ENCODE measurements around the gene PFAS. TPM values are rescaled to one million over a fixed set of nuclear protein-coding genes. Genes with fewer than 3 reads are reported as not detected.

PFAS gene
- polyA plus RNA-seq, 3 donors, result 35.3 to 43.0 (median 38.9) TPM

DNA sequence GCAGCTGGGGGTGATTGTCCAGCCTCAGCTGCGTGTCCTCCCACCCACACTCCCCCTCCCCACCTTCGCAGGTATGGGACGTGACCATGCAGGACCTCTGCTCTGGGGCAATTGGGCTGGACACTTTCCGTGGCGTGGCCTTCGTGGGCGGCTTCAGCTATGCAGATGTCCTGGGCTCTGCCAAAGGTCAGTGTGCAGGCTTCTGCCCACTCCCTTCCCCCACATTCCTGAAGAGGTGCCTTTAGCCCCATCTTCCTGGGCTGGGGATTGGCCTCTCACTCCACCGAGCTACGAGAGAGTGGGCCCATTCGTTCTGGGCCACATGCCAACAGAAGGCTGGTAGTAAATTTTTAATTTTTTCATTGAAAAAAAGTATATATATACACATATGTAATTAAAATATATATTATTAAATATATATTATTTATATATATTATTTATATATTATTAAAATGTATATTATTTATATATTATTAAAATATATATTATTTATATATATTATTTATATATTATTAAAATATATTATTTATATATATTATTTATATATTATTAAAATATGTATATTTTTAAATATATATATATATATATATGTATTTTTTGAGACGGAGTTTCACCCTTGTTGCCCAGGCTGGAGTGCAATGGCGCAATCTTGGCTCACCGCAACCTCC is 18.5 kb downstream of the PFAS start:
- DNase-seq (ENCODE audit: low read depth in 3 of 3, low spot score in 2 of 3), result no peak

DNA sequence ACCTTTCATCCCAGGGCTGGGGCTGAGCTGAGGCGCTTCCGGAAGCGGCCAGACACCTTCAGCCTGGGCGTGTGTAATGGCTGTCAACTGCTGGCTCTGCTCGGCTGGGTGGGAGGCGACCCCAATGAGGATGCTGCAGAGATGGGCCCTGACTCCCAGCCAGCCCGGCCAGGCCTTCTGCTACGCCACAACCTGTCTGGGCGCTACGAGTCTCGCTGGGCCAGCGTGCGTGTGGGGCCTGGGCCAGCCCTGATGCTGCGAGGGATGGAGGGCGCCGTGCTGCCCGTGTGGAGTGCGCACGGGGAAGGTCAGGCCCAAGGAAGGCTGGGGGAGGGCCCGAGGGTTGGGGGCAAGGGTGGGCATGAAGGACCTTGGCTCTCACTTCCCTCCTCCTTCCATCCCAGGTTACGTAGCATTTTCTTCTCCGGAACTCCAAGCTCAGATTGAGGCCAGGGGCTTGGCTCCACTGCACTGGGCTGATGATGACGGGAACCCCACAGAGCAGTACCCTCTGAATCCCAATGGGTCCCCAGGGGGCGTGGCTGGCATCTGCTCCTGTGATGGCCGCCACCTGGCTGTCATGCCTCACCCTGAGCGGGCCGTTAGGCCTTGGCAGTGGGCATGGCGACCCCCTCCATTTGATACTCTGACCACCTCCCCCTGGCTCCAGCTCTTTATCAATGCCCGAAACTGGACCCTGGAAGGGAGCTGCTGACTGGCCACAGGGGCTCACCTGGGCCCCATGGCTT is 19.6 kb downstream of the PFAS start:
- DNase-seq (ENCODE audit: low read depth in 3 of 3, low spot score in 2 of 3), result no peak

DNA sequence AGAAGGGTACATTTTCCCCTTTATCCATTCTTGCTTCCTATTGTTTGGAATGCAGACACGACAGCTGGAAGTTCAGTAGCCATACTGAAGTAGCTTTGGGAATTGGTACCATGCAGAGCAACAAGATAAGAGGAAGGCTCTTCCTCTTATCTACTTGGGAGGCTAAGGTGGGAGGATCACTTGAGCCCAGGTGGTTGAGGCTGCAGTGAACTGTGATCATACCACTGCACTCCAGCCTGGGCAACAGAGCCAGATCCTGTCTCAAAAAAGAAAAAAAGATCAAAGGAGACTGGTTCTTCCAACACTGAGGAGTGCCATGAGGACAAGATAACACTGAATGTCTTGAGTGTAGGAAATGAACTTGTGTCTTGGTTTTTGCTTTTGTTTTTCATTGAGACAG is 23.3 kb downstream of the PFAS start:
- no peak for DNase-seq (ENCODE audit: low read depth in 3 of 3, low spot score in 2 of 3)

DNA sequence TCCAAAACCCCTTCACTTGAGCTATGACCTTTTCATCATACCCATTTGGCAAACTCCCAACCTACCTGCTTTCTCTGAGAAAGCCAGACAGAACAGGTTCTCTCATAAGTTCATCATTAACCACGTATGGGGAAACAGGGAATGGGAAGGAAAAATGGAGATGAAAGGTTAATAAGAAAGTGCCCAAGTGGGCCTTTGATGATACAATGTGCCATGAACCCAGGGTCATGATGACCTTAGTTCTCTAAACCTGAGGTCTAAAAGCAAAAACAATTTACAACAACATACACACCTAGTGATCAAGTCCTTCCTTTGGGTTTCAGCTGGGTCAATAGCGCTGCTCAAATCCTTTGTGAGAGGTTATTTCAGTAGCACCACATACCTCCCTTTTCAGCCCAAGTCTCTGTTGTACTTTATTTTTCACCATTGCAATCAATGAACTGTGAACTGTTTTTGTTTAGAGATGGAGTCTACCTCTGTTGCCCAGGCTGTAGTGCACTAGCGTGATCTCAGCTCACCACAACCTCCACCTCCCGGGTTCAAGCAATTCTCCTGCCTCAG is 24.9 kb downstream of the PFAS start:
- no peak for DNase-seq (ENCODE audit: low read depth in 3 of 3, low spot score in 2 of 3)

DNA sequence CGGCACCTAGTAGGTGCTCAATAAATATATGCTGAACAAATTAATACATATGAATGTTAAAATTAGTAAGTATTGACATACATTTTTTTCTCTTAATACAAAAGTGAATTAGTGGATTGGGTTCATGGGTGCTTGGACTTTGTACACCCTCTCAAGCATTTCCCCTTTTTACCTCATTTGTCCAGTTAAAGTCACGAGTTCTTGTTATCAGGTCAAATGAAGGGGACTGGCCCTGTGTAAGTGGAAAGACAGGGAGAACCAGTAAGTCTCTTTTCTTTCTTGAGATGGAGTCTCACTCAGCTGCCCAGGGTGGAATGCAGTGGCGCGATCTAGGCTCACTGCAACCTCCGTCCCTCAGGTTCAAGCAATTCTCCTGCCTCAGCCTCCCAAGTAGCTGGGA is 25.7 kb downstream of the PFAS start:
- no peak for DNase-seq (ENCODE audit: low read depth in 3 of 3, low spot score in 2 of 3)

DNA sequence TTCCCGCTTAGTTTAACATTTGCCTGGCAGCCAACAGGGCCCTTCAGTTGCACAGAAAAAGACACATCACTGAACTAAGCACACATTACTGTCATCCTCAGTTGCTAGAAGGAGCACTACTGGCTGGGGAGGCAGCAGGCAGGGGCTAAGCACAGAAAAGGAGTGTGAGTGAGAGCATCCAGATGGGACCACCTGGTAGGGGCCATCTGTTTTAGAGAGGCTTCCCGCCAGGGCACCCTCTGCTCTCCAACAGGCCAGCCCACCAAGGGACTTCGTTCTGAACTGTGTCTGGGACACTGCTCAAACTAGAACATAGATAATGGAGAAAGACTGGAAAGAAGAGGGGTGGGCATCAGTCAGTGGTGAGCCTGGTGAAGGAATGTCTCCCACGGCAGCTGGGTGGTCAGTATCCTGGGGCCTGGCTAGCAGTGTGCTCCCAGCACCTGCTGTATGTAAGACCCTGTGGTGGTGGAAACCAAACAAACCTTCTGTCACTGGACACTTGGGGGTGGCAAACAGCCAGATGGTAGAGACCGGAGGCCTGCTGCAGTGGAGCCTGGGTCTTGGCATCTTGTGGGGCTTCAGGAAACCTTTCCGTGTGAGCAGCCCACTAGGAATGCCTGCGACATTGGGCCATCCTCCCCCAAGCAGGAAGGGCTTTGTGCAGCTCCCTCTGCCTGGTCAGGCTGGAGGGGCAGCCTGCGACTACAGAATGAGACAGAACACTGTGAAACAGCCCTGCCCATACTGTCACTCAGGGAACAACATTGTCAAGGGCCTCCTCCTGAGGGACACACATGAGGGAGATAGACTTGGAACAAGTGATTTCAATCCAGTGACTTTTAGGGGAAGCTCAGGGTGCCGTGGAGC is 26.6 kb downstream of the PFAS start:
- no peak for DNase-seq (ENCODE audit: low read depth in 3 of 3, low spot score in 2 of 3)

DNA sequence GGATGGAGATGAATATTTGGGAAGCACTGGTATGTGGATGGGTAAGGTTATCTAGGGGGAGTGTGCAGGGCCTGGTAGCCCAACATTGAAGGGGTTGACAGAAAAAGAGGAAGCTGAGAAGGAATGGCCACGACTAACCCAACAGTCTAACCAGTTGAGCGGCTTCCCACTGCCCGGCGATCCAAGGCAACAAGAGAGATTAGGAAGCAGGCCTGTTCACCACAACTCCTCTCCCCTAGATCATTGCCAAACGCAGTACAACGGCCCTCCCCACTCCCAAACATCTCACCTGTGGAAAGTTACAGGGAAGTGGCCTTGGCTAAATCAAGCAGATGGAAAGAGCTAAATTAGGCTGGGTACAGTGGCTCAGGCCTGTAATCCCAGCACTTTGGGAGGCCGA is 28.2 kb downstream of the PFAS start:
- no peak for DNase-seq (ENCODE audit: low read depth in 3 of 3, low spot score in 2 of 3)

DNA sequence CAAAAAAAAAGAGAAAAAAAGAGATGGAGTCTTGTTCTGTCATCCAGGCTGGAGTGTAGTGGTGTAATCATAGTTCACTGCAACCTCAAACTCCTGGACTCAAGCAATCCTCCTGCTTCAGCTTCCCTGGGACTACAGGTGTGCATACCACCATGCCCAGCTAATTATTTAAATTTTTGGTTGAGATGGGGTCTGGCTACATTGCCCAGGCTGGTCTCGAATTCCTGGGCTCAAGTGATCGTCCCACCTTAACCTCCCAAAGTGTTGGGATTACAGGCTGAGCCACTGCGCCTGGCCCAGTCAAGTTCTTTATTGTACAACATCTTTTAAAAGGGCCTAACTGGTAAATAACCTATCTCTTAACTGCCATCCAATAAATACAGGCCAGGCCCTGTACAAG is 33.3 kb downstream of the PFAS start:
- no peak for DNase-seq (ENCODE audit: low read depth in 3 of 3, low spot score in 2 of 3)

DNA sequence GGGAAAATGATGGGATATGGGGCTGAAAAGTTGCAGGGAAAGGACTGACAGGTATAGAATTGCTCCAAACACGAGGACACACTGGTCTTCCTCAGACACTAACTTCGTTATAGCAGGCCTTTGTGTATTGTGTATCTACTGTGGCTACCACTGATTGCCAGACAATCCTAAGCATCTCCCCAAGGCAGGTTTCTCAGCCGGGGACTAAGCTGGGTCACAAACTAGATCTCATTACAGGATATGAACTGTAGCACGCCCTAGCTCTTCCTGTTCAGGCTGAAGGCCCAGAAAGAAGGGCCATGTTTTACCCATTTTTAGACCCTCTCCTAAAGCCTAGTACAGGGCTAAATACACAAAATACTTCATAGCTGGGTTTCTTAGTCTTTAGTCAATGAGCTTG is 34.3 kb downstream of the PFAS start:
- DNase-seq (ENCODE audit: low read depth in 3 of 3, low spot score in 2 of 3), result no peak

DNA sequence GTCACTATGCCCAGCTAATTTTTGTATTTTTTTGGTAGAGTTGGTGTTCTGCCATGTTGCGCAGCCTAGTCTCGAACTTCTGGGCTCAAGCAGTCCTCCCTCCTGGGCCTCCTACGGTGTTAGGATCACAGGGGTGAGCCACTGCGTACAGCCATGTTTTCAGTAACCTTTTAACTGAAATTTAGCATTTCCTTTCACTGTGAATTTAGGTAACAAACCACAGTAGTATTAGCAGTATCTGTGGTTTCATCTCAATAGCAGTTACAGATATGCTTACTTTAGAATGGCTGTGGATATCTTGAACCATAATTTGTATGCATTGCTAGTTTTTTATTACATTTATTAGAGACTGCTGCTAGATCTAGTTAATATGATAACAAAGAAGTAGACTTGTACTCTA is 35.0 kb downstream of the PFAS start:
- DNase-seq (ENCODE audit: low read depth in 3 of 3, low spot score in 2 of 3), result no peak

DNA sequence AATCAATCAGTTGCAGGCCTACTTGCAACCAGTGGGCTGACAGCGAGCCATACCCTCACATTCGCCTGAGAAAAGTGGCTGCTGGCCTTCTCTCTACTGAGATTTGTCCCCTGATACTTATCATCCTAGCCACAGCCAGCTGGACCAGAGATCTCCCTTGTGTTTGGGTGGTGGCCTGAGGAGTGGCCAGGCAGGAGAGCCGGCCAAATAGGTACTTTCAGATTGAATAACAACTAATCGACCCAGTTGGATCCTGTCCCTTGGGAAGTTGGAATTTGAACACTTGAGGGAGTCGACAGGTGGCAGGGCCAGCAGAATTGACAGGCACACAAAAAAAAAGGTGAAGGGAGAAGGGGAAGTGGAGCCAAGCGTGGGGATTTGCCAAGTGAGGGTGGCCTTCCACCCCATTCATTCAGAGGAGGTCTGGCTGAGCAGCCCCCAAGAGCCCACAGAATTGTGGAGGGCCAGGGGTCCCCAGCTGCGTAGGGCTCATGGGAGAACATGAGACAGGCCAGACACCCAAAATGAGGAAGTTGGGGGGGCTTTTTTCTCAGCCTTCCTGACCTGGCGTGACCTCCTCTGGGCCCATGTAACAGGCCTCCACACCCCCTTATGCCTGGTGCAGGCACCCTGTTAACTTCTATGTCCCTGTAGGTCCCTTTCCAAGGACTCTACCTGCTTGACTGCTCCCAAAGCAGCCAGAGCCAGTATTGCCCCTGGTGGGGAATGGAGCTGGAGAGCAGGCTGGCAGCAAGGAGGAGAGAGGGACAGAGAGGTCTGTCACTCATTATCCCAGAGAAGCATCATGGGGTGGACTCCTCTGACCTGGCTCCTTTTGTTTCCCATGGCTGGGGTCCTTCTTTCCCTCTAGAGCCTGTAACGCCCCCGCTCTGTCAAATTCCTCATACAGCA is 36.4 kb downstream of the PFAS start:
- no peak for DNase-seq (ENCODE audit: low read depth in 3 of 3, low spot score in 2 of 3)

DNA sequence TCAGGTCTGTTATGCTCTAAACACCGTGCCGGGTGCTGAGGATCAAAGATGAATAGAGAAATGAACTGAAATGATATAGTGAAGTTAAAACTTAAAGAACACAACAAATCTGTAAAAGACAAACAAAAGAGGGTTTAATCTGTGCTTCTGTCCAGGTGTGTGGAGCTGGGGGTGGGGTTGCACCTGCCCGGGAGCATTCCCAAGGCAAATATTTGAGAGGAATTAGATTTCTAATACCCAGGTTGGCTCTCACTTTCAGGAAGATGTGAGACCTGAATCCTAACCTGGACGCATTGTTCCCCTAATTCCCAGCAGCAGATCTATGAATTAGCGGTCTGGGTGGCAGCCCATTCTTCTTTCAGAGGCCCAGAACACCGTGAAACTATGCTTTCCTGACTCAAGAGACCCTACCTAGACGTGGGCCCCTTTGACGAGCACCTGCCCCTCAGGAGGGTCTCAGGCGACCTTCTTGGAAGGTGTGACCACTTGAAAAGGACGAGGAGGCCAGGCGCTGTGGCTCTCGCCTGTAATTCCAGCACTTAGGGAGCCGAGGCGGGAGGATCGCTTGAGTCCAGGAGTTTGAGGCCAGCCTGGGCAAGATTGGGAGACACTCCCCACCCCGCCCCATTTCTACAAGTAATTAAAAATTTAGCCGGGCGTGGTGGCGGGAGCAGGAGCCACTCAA is 38.7 kb downstream of the PFAS start:
- no peak for DNase-seq (ENCODE audit: low read depth in 3 of 3, low spot score in 2 of 3)

DNA sequence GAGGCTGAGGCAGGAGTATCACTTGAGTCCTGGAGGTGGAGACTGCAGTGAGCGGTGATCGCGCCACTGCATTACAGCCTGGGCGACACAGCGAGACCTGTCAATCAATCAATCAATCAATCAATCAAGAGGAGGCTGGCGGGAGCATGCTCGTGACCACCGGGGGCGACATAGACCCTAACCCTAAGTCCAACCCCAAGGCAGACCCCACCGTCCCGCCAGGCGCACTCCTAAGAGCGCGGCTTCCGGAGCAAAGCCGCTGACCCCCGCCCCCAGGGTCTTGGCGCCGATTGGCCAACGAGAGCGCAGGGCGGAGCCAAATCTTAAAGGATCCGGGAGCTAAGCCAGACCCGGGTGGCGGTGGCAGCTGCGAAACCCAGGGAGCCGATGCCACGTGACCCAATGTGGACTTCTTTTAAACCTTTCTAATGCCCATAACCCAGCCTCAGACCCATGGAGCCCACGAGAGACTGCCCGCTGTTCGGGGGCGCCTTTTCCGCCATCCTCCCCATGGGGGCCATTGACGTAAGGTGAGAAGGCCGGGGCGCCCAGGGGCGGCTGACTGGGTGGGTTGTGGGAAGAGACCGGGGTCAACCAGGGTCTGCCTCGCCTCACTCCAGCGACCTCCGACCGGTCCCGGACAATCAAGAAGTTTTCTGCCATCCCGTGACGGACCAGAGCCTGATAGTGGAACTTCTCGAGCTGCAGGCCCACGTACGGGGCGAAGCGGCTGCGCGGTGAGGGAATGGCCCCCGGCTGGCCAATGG is 39.4 kb downstream of the PFAS start, which contains the start of gene RANGRF:
TSS of gene RANGRF (plus strand) at position 335 of the 767 bp plus-strand sequence. CDS start at position 454, 119 bp downstream.
- DNase-seq (ENCODE audit: low read depth in 3 of 3, low spot score in 2 of 3), result peak in 2 of 3 donors; percentile 80 to 84

DNA sequence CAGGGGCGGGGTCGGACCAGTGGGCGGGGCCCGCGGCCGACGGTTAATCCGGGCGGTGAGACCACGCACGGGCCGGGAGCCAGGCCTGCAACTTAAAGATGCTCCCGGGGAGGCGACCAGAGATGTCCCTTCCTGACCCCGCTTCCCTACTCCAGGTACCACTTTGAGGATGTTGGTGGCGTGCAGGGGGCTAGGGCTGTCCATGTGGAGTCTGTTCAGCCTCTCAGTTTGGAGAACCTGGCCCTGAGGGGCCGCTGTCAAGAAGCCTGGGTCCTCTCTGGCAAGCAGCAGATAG is 40.0 kb downstream of the PFAS start:
- DNase-seq (ENCODE audit: low read depth in 3 of 3, low spot score in 2 of 3), result no peak

DNA sequence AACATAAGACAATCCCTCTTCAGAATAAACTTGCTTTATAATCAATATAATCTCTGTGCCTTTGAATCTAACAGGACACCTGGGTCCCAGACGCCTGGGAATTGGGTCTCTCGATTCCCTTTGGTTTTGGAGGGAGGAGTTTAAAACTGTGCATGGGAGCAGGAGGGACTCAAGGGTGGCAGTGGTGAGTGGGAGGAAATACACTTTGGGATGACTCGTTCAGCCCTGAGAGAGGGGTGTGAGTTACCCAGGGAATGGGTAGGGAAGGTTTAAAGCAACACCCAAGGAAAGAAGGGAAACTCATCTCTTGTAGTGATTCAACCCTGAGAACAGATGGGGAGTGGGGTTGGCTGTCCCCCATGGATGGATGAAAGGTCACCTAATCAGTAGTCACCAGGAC is 41.0 kb downstream of the PFAS start:
- DNase-seq (ENCODE audit: low read depth in 3 of 3, low spot score in 2 of 3), result no peak

DNA sequence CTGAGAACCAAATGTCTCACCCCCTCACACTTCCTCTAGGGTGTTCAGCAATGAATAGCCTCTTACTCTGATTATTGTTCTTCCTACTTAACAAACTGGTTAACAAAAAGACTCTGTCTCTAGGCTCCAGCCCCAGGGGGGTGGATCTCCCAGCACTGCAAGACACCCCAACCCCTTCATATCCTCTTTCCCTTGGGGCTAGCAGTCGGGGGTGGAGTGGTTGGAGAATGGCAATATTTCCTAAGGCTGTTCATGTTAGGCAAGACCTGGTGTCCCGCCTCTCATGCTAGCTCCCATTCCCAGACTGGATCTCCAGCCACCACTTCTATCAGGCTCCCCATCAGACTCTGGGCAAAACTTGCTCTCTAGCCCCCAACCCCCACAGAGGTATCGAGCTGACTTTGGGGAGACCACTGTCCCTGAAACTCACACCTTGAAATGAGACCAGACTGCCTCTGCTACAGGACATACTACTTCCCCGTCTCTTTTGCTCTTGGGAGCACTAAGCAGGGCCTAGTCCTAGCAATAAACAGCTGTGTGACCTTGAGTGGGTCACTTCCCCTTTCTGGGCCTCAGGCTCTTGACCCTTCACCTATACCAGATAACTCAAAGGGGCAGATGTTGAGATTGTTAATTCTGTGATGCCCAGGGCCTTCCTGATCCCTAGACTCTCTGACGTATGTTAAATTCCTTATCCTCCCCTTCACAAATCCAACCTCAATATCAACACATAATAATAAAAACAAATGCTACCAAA is 43.7 kb downstream of the PFAS start:
- DNase-seq (ENCODE audit: low read depth in 3 of 3, low spot score in 2 of 3), result no peak

DNA sequence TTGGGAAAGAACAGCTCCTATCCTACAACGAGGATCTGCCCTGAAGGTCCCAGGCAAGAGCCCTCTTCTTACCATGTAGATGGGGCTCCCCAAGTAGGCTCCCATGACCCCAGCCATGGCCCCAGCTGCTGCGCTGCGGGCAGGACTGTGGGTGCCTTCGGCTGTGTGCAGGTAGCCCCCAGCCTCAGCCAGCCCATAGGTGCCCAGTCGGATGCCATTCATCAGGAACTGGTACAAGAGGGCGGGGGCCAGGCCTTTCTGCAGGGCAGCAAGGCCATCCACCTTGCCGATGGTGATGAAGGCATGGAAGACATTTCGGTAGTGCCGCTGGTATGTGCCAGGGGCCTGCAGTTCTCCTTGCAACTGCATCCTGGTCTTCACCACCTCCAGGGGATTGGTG is 45.3 kb downstream of the PFAS start:
- no peak for DNase-seq (ENCODE audit: low read depth in 3 of 3, low spot score in 2 of 3)

DNA sequence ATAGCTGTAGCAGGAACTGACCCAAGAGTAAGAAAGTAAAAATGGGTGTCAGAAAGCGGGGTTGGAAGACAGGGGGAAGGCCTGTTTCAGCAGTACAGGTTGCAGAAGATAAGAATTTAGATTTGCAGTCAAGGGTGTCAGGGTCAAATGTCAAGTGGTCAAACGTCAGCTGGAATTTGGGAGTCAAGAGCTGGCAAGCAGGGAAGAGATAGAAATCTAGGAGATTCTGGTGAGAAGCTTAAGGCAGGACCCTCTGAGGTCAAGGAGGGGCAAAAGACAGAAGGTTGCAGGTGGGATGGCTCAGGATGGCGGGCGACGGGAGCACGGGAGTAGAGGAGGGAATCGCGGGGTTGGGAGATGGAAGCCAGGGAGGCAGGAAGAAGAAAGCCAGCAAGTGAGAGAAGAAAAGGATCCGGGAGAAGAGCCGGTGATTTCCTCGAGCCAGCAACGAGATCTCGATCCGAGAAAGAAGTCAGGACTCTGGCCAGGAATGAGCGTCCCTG is 45.8 kb downstream of the PFAS start:
- peak in 1 of 3 donors; percentile 18 for DNase-seq (ENCODE audit: low read depth in 3 of 3, low spot score in 2 of 3)
